ENCODE data around the gene ACKR2. TPM values are rescaled to one million over a fixed set of nuclear protein-coding genes. Genes with fewer than 3 reads are reported as not detected.
A peak's percentile ranks its signal among the peaks of the same experiment; 100 is the strongest.

The ACKR2 gene
- total and polyA plus RNA-seq, 2 of the 13 experiments (the other 11 are each of a cell fraction or from before 2014, with no cell fraction given): 1.1 to 1.9 TPM

- TF ChIP-seq ZEB1 (IDR thresholded peaks at IDR 0.05; ENCODE audit: insufficient replicate concordance, low read depth) (peak; percentile 9), PATZ1 (CRISPR knock-in tag; IDR thresholded peaks at IDR 0.05) (0 out of 2 replicates have a peak, but pooled peaks have one; percentile 48), ZNF451 (CRISPR knock-in tag; IDR thresholded peaks at IDR 0.05) (no peak), PRPF4 (IDR thresholded peaks at IDR 0.05; ENCODE audit: low read depth, low read length, poor library complexity, severe bottlenecking) (no peak), NFAT5 (CRISPR knock-in tag; IDR thresholded peaks at IDR 0.05) (no peak), ZNF124 (CRISPR knock-in tag; IDR thresholded peaks at IDR 0.05) (peak; percentile 72), ZFY (CRISPR knock-in tag; IDR thresholded peaks at IDR 0.05) (peak; percentile 56), NFYC (CRISPR knock-in tag; IDR thresholded peaks at IDR 0.05) (no peak), SOX13 (IDR thresholded peaks at IDR 0.05) (peak; percentile 53), SOX13 (CRISPR knock-in tag; conservative IDR thresholded peaks at IDR 0.05 in 1 of 2, IDR thresholded peaks at IDR 0.05 in 1 of 2) (peak in 1 of 2 experiments; percentile 82; a peak in 2 of 4 replicates), TRIM22 (IDR thresholded peaks at IDR 0.05) (no peak), ZNF276 (CRISPR knock-in tag; IDR thresholded peaks at IDR 0.05; ENCODE audit: low read depth) (no peak), ZBTB2 (CRISPR knock-in tag; IDR thresholded peaks at IDR 0.05; ENCODE audit: low read depth) (no peak; the same call in 1 of the 2 replicates), ZBTB20 (CRISPR knock-in tag; IDR thresholded peaks at IDR 0.05; ENCODE audit: borderline replicate concordance, low read depth) (peak; percentile 94; the same call in 1 of the 2 replicates), FOXJ3 (CRISPR knock-in tag; IDR thresholded peaks at IDR 0.05; ENCODE audit: borderline replicate concordance) (peak; percentile 90; the same call in 1 of the 2 replicates), HIVEP1 (CRISPR knock-in tag; IDR thresholded peaks at IDR 0.05) (no peak)
These were observed 46.5 kb downstream of the ACKR2 start (continued) for GRCh38 chr3:42855547-42856380.
